Fibroblast of skin of right biceps (primary cell): ENCODE data around the gene FBXL16.
"Not testable (repeated sequence)": the region's sequence is repeated elsewhere in the genome, so short reads cannot be mapped to it uniquely, and the experiment has no call there.

ENCODE experiments used
- DNase-seq: peaks from one replicate; pipeline ENCODE4 v3.0.0-alpha.2; 2013

Gene FBXL16

DNA sequence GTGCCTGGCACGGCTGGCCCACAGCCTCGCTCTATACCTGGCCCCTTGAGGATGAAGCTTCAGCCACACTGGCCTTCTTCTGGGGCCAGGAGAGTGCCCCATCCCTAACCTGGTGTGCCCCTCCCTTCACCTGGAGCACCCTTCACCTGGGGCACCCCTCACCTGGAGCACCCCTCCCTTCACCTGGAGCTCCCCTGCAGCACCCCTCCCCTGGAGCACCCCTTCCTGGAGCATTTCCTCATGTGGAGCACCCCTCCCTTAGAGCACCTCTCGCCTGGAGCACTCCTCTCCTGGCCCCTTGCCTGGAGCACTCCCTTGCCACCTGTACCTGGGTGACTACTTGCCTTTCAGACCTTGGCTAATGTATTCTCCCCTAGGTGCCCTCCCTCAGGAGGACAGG is 2.4 kb upstream of the FBXL16 start:
- no peak for DNase-seq

DNA sequence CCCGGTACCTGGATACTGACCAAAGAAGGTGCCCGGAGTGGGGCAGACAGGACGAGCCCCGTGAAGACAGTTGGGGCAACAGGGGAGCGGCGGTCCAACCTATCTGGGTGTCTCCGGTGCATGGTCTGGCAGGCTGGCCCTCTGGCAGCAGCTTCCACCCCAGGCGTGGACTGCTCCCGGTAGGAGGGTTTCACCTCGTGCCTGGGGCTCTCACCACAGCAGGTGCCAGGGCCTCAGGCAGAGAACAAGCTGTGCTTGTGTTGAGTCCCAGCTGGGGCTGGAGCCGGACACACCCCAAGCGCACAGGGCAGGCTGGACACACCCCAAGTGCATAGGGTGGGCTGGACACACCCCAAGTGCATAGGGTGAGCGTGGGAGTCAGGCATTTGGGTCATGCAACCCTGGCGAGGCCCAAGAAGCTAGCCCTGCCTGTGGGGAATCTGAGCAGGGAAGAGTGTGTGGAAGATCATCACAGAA is 1.5 kb upstream of the FBXL16 start:
- no peak for DNase-seq

DNA sequence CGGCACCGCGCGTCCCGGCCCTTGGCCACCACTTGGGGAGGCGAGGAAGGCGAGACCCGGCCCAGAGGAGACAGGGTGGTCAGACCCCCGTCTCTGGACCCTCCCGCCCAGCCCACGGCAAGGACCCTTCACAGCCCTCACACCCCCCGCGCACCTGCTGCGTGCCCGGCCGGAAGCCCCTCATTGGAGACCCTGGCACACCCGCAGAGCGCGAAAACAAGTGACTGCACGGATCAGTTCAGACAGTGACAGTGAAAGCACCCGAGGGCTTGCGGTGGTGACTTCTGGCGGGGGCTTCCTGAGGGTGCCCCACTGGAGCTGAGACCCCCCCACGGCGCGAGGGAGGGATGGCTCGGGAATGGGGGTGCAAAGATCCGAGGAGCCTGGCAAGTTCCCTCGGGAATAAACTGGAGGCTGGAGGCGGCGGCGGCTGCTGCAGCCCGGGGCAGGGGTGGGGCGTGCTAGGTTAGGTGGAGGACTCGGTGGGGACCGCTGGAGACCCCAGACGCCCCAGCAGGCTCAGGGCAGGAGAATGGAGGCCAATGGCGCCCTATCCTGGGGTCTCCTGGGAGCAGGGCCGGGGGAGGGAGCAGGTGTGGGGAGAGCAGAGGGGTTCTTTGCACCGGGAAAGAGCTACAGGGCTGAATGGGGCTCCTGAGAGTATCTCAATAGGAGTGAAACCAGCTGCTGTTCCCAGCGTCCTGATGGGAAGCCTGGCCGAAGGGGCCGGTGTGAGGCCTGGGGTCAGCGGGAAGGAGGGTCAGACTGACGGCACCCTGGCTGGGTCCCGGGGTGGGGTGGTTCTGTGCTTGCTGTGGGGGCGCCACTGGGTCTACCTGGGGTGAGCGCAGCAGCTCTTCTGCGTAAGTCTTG is 824 bp upstream of the FBXL16 start:
- no peak for DNase-seq

DNA sequence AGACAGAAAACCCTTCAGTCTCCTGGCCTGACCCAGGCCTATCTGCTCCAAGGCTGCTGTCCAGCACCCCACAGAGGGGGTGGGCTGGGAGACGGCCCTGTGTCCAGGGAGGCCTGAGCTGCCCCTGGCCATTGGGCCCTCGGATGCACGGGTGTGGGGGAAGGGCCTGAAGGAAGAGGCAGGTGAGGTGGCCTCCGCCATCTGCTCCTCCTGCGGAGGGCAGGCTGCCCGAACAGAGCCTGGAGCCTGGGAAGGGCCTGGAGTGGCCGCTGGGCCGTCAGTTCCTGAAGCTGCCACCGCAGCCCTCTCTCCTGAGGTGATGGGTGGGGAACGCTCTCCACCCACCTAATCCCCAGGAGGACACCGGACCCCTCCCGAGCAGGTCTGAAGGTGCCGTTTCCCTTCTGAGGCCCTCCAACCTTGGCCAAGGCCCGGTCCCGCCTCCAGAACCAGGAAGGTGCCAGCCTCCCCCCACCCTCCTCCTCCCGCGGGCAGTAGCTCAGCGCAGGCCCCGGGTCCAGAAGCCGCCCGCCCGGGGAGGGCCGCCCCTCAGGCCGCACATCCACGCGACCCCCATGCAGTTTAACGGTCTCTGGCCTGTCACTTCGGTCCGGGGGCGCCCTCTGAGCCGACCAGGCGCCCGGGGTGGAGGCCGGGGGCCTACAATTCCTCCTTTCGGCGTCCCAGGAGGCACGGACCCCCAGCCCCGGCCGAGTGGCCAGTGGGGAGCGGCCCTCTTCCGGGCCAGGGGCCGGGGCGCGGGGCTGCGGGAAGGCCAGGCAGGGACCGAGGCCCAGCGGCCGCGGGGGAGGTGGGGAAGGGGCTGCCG is 835 bp downstream of the FBXL16 start:
- no peak for DNase-seq

DNA sequence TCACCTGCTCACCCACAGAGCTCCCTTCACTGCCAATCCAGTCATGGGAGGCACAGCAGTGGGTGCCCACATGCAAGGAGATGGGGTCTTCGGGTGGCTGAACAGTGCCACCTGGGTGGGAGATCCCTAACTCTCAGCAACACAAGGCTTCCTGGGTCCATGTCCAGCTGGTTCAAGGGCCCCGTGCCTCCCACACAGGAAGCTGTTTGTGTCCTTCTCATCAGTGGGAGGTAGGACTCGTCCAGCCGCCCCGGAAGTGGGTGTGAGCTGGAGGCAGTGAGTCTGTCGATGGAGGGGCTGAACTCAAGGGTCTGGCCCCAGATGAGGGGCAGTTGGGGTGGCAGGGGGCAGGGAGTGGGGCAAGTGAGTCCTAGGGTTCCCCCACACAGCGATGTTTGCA is 1.6 kb downstream of the FBXL16 start:
- DNase-seq: no peak

DNA sequence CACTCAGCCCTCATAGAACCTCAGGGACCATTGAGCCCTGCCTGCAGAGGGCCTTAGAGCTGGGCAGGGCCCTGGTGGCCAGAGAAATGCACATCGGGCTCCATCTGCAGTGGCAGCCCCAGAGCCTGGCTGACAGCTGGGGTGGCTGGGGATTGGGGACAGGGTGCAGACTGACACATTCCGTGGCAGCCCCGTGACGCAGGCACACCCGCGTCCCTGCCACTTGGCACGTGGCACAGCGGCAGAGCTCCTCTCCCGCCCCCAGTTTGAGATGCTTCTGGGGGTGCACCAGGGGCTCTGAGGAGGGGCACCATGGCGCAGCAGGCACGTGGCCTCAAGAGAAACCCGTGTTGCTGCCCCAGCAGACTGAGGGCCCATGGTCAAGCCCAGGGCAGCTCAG is 2.2 kb downstream of the FBXL16 start:
- DNase-seq: no peak

DNA sequence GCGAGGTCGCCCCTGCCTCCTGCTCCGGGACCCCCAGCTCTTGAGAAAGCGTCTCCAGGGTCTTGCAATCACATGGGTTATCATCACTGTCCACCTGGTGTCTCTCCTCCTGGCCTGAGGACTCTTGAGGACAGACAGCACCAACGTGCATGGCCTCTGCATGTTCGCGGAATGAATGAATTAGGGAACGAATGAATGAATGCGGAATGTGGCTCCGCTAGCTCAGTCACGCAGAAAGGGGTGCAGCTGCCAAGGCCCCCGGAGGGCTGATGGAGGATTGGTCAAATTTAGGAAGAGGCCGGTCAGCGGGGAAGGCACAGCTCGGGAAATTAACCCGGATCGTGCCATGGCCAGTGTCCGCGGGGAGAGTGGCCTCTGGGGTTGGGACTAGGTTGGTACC is 3.3 kb downstream of the FBXL16 start:
- no peak for DNase-seq

DNA sequence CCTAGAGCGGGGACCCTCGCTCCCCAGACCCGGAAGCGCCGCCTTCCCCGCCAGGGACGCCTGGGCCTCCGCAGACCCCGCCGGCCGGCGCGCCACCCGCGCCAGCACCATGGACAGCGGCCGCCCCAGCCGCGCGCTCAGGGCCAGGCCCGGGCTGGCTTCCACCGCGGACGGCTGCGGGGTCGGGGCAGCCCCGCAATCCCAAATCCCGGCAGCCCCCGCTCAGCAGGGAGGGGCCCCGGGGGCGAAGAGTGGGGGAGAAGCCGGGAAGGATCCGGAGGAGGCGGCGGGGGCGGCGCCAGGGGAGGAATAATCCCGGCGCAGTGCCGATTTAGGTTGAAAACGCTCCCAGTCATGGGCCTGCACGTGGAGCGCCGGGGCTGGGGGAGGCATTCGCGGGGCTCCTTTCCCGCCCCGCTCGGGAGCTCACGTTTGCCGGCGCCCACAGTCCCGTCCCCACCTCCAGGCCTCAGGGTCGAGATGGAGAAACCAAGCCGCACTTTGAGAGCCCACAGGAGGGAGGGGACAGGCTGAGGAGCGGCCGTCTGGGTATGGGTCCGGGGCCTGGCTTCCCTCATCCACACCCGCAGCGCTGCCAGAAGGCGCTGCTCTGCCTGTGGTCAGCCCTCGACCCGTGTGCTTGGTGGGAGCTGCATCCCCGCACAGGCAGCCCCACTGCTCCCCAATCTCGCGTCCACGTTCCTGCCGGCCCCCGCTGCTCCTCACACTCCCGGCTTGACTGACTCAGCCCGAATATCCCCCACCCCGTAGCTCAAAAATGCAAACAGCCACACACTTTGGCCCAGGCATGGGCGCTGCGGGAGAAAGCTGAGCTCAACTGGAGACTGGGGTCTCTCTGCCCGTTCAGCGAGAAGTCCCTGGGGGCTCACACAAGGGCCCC is 4.7 kb downstream of the FBXL16 start:
- no peak for DNase-seq

DNA sequence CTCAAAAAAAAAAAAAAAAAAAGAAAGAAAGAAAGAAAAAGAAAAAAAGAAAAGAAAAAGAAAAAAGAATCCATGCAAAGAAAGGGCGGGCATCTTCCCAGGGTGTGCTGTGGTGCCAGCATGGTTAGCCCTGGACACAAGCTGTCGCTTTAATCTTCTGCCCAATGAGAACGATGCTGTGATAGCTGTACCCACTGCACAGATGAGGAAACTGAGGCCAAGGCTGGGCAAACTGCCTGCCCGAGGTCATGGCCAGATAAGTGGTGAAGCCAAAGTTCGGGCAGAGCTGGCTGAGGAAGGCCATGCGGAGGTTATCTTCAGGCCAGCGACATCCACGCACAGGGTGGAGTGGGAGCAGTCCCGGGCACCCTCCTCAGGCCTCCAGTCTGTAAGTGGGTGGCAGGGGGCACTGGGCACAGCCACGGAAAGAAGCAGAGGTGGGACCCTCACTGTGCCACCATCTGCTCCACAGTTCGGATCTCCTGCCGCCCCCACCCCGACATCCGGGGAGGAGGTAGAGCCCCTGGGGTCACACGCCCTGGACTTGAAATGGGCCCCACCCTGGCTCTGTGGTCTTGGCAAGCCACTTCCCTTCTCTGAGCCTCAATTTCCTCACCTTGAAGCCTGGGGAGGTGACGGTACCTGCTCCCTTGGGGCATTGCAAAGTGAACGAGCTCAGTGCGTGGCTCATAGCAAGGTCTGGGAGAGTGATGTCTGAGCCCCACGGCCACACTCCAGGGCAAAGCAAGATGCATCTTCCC is 6.5 kb downstream of the FBXL16 start:
- no peak for DNase-seq

DNA sequence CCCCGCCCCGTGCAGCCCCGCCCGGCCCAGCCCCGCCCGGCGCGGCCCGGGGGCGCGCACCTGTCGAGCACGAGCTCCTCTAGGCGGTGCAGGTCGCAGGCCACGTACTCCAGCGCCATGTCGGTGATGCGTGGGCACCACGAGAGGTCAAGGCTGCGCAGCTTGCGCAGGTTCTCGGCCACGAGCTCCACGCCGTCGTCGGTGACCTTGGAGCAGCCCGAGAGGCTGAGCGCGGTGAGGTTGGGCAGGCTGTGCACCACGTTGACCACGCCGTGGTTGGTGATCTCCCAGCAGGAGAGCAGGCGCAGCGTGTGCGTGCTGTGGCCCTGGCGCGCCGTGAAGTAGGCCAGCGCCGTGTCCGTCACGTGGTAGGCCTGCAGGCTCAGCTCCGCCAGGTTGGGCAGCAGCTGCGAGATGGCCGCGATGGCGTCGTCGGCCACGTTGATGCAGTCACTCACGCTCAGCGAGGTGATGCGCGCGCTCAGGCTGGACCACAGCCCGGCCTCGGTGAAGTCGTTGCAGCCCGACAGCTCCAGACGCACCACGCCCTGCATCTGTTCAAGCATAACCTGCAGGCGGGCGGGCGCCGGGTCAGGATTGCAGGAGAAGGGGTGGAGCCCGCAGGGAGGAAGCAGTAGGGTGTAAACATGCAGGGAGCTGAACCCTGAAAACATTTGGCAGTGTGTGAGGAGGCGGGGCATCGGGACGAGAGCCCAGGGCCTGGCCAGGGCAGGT is 10.1 kb downstream of the FBXL16 start:
- no peak for DNase-seq

DNA sequence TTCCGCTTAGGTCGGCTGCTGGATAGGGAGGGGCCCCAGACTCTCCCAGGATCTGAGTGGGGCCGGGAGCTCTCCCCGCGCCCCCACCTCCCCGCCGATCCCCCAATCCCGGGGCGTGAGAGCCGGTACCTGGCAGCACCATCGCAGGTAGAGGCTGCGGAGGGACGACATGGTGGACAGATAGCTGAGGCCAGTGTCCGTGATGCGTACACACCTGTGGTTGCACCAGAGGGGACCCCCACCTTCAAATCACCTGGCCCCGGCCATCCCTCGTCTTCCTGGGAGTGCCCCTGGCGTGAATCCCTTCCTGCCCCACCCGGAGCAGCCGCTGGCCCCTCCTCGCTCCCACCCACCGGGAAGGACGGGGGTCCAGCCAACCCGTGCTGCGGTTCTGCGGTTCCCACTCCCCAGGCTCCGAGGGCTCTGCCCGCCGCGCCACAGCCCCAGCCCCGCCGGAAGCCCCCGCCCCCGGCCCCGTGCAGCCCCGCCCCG is 10.7 kb downstream of the FBXL16 start:
- DNase-seq: no peak

DNA sequence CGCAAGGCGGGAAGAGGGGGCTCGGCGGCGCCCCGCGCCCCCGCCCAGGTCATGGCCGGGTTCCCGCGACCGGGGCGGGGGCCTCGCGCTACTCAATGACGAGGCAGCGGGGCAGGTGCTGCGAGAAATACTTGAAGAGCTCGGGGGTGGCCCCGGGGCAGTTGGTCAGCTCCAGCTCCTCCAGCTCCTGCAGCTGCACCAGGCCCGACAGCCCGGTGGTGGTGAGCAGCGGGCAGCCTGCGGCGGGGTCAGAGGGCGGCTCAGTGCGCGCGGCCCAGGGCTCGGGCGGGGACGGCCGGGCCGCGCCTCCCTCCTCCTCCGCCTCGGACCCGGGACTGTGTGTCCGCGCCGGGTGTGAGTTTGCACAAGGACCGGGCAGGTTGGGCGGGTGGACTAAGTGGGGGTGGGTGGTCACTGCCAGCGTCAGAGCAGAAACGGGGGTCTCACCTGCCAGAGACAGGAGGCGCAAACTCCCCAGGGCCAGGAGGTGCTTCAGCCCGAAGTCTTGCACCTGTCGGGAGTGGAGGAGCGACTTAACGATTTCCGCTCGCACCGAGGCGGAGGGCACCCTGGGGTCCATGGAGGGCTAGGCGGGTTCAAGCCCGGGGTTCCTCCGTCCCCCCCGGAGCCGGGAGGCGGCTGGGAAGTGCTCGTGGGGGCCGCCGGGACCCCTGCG is 11.3 kb downstream of the FBXL16 start:
- no peak for DNase-seq

DNA sequence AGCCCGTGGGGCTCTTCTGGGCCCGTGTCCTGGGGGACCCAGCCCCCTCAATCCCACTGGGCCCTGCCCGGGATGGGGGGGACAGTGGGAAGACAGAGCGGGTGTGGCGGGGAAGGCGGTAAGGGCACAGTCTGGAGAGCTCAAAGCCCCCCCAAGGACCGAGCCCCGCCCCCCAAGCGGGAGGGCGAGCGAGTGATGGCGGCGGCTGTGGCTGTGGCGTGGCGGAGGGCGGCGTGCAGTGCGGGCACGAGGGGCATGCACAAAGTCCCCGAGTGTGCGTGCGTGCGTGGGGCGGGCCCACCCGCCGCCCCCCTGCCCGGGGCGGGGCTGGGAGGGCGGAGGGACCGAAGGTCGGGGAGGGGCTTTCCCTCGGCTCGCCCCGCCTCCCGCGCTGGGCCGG is 11.8 kb downstream of the FBXL16 start:
- DNase-seq: no peak

DNA sequence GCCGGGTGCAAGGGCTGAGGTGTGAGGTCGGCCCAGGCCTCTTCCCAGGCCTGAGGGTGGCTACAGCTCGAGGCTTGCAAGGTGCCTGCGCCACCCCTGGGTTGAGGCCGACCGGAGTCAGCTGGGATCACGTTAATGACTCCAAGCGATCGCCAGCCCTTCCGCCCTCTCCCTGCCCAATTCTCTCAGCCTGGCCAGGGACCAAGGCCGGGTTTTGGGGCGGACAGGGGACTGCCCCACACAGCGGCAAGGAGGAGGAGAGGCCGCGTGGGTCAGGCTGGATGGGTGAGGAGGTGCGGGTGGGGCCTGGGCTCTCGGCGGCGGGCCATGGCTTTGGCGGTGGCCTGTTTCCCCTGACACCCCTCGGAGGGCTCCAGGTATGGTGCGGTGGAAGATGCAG is 12.2 kb downstream of the FBXL16 start:
- DNase-seq: no peak

DNA sequence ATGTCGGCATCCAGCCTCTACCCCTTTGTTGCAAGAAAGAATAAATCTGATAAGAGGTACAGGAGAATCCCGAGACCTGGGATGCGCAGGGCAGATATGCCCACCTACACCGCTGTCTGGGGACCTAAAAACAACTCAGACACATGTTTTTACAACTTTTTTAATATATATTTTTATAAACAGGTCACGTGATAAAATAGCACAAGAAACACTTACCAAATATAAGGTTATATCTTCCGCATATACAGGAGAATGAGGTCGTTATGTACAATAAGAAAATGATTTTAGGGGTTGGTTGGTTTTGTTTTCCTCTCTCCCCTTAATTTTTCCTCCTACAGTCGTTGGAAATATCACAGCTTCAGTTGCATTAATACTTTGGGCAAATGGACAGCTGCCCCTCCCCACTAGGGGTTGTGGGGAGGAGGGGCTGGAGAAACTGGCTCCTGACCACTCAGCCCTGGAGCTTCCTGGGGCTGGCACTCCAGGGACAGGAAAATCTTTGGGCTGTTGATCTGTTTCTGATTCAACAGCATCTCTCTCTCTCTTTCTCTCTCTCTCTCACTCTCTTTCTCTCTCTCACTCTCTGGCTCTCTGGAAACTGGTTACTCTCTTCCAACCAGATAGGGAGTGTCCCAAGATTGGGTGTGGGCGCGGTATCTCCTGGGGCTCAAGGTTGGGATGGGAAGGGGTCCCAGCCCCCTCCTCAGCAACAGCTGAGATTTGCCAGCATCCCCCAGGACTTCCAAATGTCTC is 13.1 kb downstream of the FBXL16 start:
- no peak for DNase-seq

DNA sequence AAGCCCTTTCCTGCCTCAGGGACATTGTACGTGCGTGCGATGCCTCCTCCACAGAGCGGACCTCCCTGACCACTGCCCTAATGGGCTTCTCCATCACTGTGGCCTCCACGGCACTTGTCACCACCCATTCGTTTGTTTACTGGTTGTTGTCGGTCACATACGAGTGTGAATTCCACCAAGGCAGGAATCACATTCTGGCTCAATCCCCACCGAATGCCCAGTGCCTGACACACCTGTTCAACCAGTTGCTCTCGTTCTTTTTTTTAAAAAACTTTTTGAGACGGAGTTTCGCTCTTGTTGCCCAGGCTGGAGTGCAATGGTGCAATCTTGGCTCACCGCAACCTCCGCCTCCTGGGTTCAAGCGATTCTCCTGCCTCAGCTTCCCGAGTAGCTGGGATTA is 14.4 kb downstream of the FBXL16 start:
- DNase-seq: not testable (repeated sequence)

DNA sequence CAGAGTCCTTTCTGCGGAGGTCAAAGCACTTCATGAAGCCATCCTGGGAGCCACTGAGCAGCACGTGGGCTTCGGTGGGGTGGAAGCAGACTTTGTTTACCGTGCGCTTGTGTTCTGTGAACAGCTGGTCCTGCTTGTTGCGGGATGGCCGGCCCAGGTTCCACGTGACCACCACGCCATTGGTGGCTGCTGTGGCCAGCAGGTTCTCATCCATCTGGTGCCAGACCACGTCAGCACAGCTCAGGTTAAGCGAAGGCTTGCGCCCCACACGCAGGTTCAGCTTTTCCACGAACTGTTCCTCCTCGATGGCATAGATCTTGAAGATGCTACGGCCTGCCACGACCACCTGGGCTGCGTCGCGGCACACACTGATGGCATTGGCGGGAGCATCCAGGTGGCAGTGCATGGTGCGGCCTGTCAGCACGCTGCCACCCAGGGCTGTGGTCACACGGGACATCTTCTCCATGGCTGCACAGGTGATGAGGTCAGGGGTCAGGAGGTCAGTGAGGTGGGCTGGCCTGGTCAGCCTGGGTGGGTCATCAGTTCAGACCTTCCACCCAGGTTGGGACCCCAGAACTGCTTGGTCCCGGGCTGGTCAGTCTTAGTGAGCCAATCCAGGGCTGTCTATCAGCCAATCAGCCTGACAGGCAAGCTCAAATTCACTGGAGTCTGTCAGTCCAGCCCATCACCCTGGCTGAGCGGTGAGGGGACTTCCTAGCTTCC is 16.3 kb downstream of the FBXL16 start:
- no peak for DNase-seq

DNA sequence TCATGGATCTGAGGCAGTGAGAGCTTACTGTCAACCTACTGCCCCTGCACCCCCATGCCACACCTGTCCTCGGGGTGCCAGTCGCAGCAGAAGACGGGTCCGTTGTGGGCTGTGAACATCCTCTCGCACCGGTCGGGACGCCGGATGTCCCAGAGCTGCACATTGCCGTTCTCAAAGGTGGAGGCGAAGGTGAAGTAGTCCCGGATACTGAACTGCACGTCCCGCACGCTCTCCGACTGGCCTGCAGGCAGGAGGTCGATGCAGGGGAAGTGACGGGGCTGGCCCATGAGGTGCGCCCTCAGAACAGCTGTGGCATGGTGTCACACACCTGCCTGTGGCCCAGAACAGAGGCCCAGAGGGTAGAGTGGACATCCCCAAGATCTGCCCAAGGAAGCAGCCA is 18.1 kb downstream of the FBXL16 start:
- no peak for DNase-seq
